ENCODE results near the gene OR8B8.
A peak's percentile ranks its signal among the peaks of the same experiment; 100 is the strongest.
"Not testable (repeated sequence)": the region's sequence is repeated elsewhere in the genome, so short reads cannot be mapped to it uniquely, and the experiment has no call there.

The OR8B8 gene

DNA sequence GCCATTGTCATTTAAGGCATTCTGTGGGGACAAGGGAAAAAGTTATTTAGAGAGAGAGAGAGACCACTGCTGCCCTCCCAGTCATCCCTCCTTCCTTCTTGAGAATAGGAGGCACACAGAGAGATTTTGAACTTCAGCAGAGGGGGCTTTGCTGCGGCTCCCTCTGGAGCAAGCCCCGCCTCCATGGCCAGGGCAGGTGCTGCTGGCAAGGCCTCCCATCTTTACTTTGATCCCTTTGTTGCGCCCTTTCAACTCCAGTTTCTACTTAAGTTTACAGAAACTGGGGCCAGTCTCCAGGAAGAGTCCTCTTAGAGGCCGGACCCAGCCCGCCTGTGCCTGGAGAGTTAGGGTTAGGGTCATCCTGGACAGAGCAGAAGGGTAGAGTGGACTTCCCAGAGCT lies 4.4 kb downstream of the OR8B8 start:
- no peak for DNase-seq

- DNase-seq: no peak
Measured at GRCh38 chr11:124440608-124441007, 4.9 kb downstream of the OR8B8 start.

- DNase-seq: no peak
Measured at GRCh38 chr11:124434699-124435098, 10.8 kb downstream of the OR8B8 start.

DNA sequence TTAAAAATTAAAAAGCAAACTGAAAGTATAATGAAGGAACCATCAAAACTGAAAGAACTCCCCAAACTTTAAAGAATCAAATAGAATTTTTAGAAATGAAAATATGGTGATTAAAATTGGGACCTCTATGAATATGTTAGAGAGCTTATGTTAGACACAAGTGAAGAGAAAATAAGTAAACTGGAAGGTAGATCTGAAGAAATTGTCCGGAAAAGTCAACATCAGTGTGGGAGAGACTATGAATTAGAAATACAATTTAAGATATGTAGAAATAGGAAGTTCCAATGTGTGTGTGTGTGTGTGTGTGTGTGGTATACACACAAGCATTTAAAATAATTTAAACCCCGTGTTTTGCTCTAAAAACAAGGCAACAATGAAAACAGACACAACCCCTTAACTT lies 15.9 kb downstream of the OR8B8 start:
- no peak for DNase-seq

DNA sequence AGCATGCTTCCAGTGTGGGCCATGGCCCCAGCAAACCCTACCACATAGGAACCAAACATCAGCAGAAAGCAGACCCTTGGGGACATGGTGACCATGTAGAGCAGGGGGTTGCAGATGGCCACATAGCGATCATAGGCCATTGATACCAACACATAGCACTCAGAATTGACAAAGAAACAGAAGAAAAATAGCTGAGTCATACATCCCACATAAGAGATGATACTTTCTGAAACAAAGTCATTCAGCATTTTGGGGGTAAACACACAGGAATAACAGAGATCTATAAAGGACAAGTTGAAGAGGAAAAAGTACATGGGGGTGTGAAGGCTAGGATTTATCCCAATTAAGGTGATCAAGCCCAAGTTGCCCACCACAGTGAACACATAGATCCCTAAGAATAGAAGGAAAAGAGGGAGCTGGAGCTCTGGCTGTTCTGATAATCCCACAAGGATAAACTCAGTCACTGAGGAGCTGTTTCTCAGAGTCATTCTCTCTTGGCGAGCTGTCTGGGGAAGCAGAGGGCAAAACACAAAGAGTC lies 21.0 kb downstream of the OR8B8 start, which contains the start of gene OR8B4:
Gene OR8B4 (minus strand): TSS at position 488 of the 538 bp plus-strand sequence. CDS start 0 bp downstream, at position 488.
- DNase-seq: no peak

DNA sequence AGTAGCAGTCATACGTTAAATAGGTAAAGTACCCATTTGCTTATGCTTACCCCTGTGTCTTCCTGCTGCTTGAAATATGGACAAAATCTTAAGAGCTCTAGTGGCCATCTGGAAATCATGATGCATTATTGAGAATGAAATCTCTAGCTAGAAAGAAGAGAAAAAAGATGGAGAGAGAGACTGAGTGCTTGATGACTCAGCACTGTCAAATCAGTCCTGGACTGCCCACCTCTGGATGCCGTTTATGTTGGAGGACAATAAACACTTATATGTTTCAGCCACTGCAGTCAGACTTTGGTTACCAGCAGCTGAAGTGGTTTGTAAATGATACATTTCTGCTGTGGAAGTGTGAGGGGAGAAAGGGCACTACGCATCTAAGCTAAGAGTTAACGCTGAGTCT lies 24.5 kb downstream of the OR8B8 start:
- no peak for DNase-seq

DNA sequence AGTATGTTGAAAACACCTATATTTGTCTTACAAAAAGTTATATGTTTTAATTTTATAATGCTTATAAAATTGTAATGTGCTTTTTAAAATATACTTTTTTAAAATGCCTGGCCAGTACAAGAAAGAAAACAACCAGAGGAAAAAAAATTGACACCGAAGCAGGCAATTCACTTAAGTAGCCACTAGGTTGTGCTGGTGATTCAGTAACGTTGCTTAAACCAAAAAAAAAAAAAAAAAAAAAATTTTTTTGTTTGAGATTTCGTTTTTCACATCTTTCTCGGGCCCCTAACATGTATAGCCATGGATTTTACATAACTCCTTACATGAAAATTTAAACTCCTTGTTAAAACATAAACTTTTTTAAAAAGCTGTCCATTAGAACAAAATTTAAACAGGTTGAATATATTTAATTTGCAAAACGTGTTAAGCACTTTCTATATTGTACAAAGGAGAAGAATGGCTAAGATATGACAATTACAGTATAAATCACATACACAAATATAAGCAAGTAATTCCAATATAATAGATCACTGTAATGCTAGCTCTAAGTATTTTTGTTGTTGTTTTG lies 30.1 kb downstream of the OR8B8 start:
- peak; percentile 2 for DNase-seq

DNA sequence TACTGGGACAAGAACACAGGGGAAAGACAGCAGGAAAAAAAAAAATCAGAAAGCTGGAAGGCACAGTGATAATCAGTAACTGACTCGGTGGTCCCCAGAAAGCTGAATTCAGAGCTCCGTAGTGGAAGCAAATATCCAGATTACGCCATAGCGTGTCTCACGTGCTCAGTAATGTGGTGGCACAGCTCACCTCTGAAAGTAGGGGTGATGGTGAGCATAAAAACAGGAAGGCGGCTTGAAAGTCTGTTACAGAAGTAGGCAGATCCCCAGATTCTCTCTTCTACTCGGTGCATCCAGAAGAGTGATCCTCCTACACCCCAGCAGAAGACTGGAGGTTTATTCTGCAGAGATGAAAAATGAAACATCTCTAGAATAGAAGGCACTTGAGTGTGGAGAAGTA lies 35.6 kb downstream of the OR8B8 start:
- DNase-seq: no peak

DNA sequence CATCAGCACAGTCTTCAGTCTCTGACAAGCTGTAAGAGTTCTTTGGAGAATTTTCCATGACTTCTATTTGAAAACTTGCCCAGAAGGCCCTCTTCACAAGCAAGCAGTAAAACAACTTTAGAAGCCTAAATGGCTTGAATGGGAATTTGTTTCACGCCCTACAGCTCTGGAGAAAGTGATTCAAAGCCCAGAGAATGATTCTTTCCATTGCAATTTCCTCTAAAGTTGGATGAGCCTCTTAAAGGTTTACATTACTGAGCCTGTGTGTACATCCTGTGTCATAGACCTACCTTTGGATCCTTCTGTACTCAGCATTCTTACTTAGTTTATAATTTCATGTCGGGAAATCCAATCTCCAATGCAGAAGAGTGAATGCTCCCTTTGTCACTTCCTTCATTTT lies 39.9 kb downstream of the OR8B8 start:
- no peak for DNase-seq

DNA sequence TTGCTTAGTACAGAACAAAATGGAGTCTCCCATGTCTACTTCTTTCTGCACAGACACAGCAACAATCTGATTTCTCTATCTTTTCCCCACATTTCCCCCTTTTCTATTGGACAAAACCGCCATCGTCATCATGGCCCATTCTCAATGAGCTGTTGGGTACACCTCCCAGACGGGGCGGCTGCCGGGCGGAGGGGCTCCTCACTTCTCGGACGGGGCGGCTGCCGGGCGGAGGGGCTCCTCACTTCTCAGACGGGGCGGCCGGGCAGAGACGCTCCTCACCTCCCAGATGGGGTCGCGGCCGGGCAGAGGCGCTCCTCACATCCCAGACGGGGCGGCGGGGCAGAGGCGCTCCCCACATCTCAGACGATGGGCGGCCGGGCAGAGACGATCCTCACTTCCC lies 42.3 kb downstream of the OR8B8 start:
- DNase-seq: not testable (repeated sequence)

- peak; percentile 8 for DNase-seq
Measured at GRCh38 chr11:124402326-124402922, 43.1 kb downstream of the OR8B8 start.

DNA sequence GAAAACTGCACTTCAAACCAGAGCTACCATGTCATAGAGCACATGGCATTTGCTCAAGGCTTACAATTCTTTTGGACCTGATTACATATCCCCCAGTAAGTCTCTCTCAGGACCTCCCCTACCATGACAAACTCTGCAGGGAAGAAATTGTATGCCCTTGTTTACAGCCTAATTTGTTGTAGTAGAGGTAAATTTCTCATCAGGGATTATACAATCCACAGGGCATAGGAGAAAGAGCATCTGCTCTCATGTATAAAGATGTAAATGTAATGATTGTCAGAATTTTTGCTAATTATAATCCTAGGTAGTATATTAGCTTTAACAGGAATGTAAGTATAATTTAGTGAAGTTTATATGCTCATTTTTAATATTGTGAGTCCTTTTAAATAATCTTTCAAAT lies 46.6 kb downstream of the OR8B8 start, which contains the start of gene OR8B3:
Gene OR8B3 (minus strand): TSS at position 101 of the 400 bp plus-strand sequence. CDS start 1,673 bp downstream, outside the sequence.
- DNase-seq: no peak

- not testable (repeated sequence) for DNase-seq
Measured at GRCh38 chr11:124396847-124397246, 48.6 kb downstream of the OR8B8 start.

GRCh38 chr11:124394408-124394807 lies 51.1 kb downstream of the OR8B8 start:
- DNase-seq: no peak
